ENCODE data around the gene PLEKHG3. TPM values are rescaled to one million over a fixed set of nuclear protein-coding genes. Genes with fewer than 3 reads are reported as not detected.

Gene PLEKHG3
- total RNA-seq, 2 experiments from 2014 or later, result not detected

- no peaks in the 10 kb centered on the region for H4K20me1 ChIP-seq (ENCODE audit: insufficient read depth, low read length)
- H3K4me2 ChIP-seq (ENCODE audit: low read length), result no peak overlapping the region
- intact Hi-C loops (cut with micrococcal nuclease; ENCODE audit: unreplicated experiment), result no loop called here
- TF ChIP-seq CTCF (conservative IDR thresholded peaks at IDR 0.05; ENCODE audit: low read length), result no peak
- TF ChIP-seq EZH2phosphoT487 (IDR thresholded peaks at IDR 0.05; ENCODE audit: borderline replicate concordance, low read depth, low read length), result no peak
- CTCF ChIA-PET (ENCODE audit: unreplicated experiment), result no interaction called here
- no peaks in the 10 kb centered on the region for H3K79me2 ChIP-seq (ENCODE audit: insufficient read depth, low read depth, low read length)
- no TSS peak for BruUV-seq (replicated peaks)
- no peak for DNase-seq (ENCODE audit: low spot score)
- no peaks in the 10 kb centered on the region for H3K9me2 ChIP-seq (ENCODE audit: insufficient read depth, low read length)
- no peak overlapping the region for H3K27ac ChIP-seq (ENCODE audit: low read depth, low read length, poor library complexity, severe bottlenecking)
- POLR2A ChIA-PET, result no interaction called here
- H3K36me3 ChIP-seq (ENCODE audit: insufficient read depth, low read length), result no peaks in the 10 kb centered on the region
- no peaks in the 10 kb centered on the region for H3K4me1 ChIP-seq (ENCODE audit: insufficient read depth, low read length, poor library complexity, severe bottlenecking)
- no peaks in the 10 kb centered on the region for H3K9me3 ChIP-seq (ENCODE audit: low read length)
- no peak overlapping the region for H3K4me3 ChIP-seq (ENCODE audit: low read depth, low read length, poor library complexity, severe bottlenecking)
- H2AFZ ChIP-seq (ENCODE audit: low read length), result no peak overlapping the region
Measured at GRCh38 chr14:64721391-64721791, 17.2 kb downstream of the PLEKHG3 start.

- BruUV-seq (replicated peaks), result no TSS peak
- intact Hi-C loops (cut with micrococcal nuclease; ENCODE audit: unreplicated experiment), result no loop called here
- no peak for DNase-seq (ENCODE audit: low spot score)
- TF ChIP-seq EZH2phosphoT487 (IDR thresholded peaks at IDR 0.05; ENCODE audit: borderline replicate concordance, low read depth, low read length) (no peak), CTCF (conservative IDR thresholded peaks at IDR 0.05; ENCODE audit: low read length) (no peak)
- Histone ChIP-seq H2AFZ (ENCODE audit: low read length) (no peak overlapping the region), H3K9me3 (ENCODE audit: low read length) (no peaks in the 10 kb centered on the region), H3K4me2 (ENCODE audit: low read length) (no peak overlapping the region), H3K27ac (ENCODE audit: low read depth, low read length, poor library complexity, severe bottlenecking) (no peak overlapping the region), H3K9me2 (ENCODE audit: insufficient read depth, low read length) (no peaks in the 10 kb centered on the region), H3K4me1 (ENCODE audit: insufficient read depth, low read length, poor library complexity, severe bottlenecking) (no peaks in the 10 kb centered on the region), H3K4me3 (ENCODE audit: low read depth, low read length, poor library complexity, severe bottlenecking) (no peak overlapping the region), H3K36me3 (ENCODE audit: insufficient read depth, low read length) (no peaks in the 10 kb centered on the region), H4K20me1 (ENCODE audit: insufficient read depth, low read length) (no peaks in the 10 kb centered on the region), H3K79me2 (ENCODE audit: insufficient read depth, low read depth, low read length) (no peaks in the 10 kb centered on the region)
- POLR2A ChIA-PET, result no interaction called here
- CTCF ChIA-PET (ENCODE audit: unreplicated experiment), result no interaction called here
Measured at GRCh38 chr14:64721899-64722298, 17.7 kb downstream of the PLEKHG3 start.

GRCh38 chr14:64722842-64723447 is 18.7 kb downstream of the PLEKHG3 start:
- Histone ChIP-seq H3K36me3 (ENCODE audit: insufficient read depth, low read length) (no peaks in the 10 kb centered on the region), H3K27ac (ENCODE audit: low read depth, low read length, poor library complexity, severe bottlenecking) (no peak overlapping the region), H3K9me2 (ENCODE audit: insufficient read depth, low read length) (no peaks in the 10 kb centered on the region), H3K4me1 (ENCODE audit: insufficient read depth, low read length, poor library complexity, severe bottlenecking) (no peaks in the 10 kb centered on the region), H2AFZ (ENCODE audit: low read length) (no peak overlapping the region), H3K4me2 (ENCODE audit: low read length) (no peak overlapping the region), H3K4me3 (ENCODE audit: low read depth, low read length, poor library complexity, severe bottlenecking) (no peak overlapping the region), H3K9me3 (ENCODE audit: low read length) (no peaks in the 10 kb centered on the region), H3K79me2 (ENCODE audit: insufficient read depth, low read depth, low read length) (no peaks in the 10 kb centered on the region), H4K20me1 (ENCODE audit: insufficient read depth, low read length) (no peaks in the 10 kb centered on the region)
- no TSS peak for BruUV-seq (replicated peaks)
- no peak for DNase-seq (ENCODE audit: low spot score)
- ChIA-PET CTCF (ENCODE audit: unreplicated experiment) (no interaction called here), POLR2A (no interaction called here)
- TF ChIP-seq CTCF (conservative IDR thresholded peaks at IDR 0.05; ENCODE audit: low read length), result no peak
- no peak for TF ChIP-seq EZH2phosphoT487 (IDR thresholded peaks at IDR 0.05; ENCODE audit: borderline replicate concordance, low read depth, low read length)
- intact Hi-C loops (cut with micrococcal nuclease; ENCODE audit: unreplicated experiment), result no loop called here

All from OCI-LY7 (cell line).